IMR-90 (cell line): Measurements from ENCODE around the gene SIRT2. TPM values are rescaled to one million over a fixed set of nuclear protein-coding genes. Genes with fewer than 3 reads are reported as not detected.

ENCODE experiments used
- ATAC-seq: fragments of 200-7000 bp; cut with Tn5 transposase; 2 replicates; pipeline ENCODE4 v1.9.1; 2020; ENCODE audit warnings: low read depth, mild to moderate bottlenecking, moderate library complexity
- BruUV-seq: library from RNA; stranded (reverse); fragments of 400-500 nt; replicated peaks from 2 replicates; lab custom pipeline; 2021; lab: Mats Ljungman, UMichigan
- CTCF ChIA-PET: fragments of 300-600 bp; formaldehyde crosslinking; extraction: SDS; loops from one replicate; lab custom pipeline; 2021; ENCODE audit warnings: antibody characterized with exemption; lab: Yijun Ruan, JAX
- POLR2A ChIA-PET: fragments of 300-600 bp; sonication (Branson Sonifier 250); formaldehyde crosslinking; loops from one replicate; lab custom pipeline; 2022; ENCODE audit warnings: antibody characterized with exemption; ENCODE audit not compliant: unreplicated experiment; lab: Charles Lee
- DNase-seq: peaks from one replicate; pipeline ENCODE4 v3.0.0; 2013
- H2AFZ ChIP-seq: replicated peaks from 2 replicates; pipeline ENCODE3; 2013; ENCODE audit warnings: low read length, mild to moderate bottlenecking; ENCODE audit not compliant: poor library complexity
- H2AK5ac ChIP-seq: 2 replicates; pipeline ENCODE4 v1.6.1; 2013; ENCODE audit warnings: low read depth, low read length, inconsistent platforms
- H2AK9ac ChIP-seq: replicated peaks from 2 replicates; pipeline ENCODE3; 2013; ENCODE audit warnings: mild to moderate bottlenecking, low read depth, low read length, moderate library complexity; ENCODE audit not compliant: poor library complexity
- H2BK120ac ChIP-seq: 2 replicates; pipeline ENCODE4 v1.6.1; 2013; ENCODE audit warnings: low read depth, low read length, inconsistent platforms
- H2BK15ac ChIP-seq: 3 replicates; pipeline ENCODE4 v1.6.1; 2013; ENCODE audit warnings: low read depth, low read length, inconsistent platforms
- H2BK20ac ChIP-seq: 2 replicates; pipeline ENCODE4 v1.6.1; 2013; ENCODE audit warnings: low read depth, mild to moderate bottlenecking, inconsistent platforms, low read length, moderate library complexity
- H2BK5ac ChIP-seq: 2 replicates; pipeline ENCODE4 v1.6.1; 2013; ENCODE audit warnings: mild to moderate bottlenecking, low read depth, low read length, inconsistent platforms; ENCODE audit not compliant: poor library complexity, severe bottlenecking
- H3K14ac ChIP-seq: replicated peaks from 2 replicates; pipeline ENCODE4 v1.6.1; 2013; ENCODE audit warnings: low read depth, low read length, inconsistent platforms
- H3K18ac ChIP-seq: 2 replicates; pipeline ENCODE4 v1.6.1; 2013; ENCODE audit warnings: low read depth, low read length, control low read depth
- H3K23ac ChIP-seq: 2 replicates; pipeline ENCODE4 v1.6.1; 2013; ENCODE audit warnings: low read depth, low read length, inconsistent platforms
- H3K27ac ChIP-seq: 2 replicates; pipeline ENCODE4 v1.5.1; 2013; ENCODE audit warnings: mild to moderate bottlenecking, control low read depth, low read length; ENCODE audit not compliant: insufficient read depth
- H3K27me3 ChIP-seq: 2 replicates; pipeline ENCODE4 v1.6.1; 2013; ENCODE audit warnings: low read length; ENCODE audit not compliant: control insufficient read depth, insufficient read depth
- H3K36me3 ChIP-seq: 2 replicates; pipeline ENCODE4 v1.6.1; 2013; ENCODE audit warnings: low read length, mixed read lengths; ENCODE audit not compliant: control insufficient read depth, insufficient read depth
- H3K4ac ChIP-seq: 2 replicates; pipeline ENCODE4 v1.6.1; 2013; ENCODE audit warnings: low read depth, low read length, inconsistent platforms
- H3K4me1 ChIP-seq: 2 replicates; pipeline ENCODE4 v1.6.1; 2013; ENCODE audit warnings: low read length, mixed read lengths; ENCODE audit not compliant: control insufficient read depth, insufficient read depth
- H3K4me2 ChIP-seq: 2 replicates; pipeline ENCODE4 v1.6.1; 2013; ENCODE audit warnings: low read depth, mild to moderate bottlenecking, control low read depth, low read length, moderate library complexity
- H3K4me3 ChIP-seq: 2 replicates; pipeline ENCODE4 v1.5.1; 2013; ENCODE audit warnings: low read depth, mild to moderate bottlenecking, control low read depth, low read length, moderate library complexity; ENCODE audit not compliant: insufficient read depth
- H3K56ac ChIP-seq: 2 replicates; pipeline ENCODE4 v1.6.1; 2013; ENCODE audit warnings: low read length, inconsistent platforms; ENCODE audit not compliant: insufficient read depth; ENCODE audit errors: extremely low read depth
- H3K79me1 ChIP-seq, 2 experiments: 2 replicates each; pipeline ENCODE4 v1.6.1; 2013; ENCODE audit warnings: low read length in 2 of 2, inconsistent platforms in 1 of 2, low read depth in 1 of 2
- H3K9ac ChIP-seq: 2 replicates; pipeline ENCODE4 v1.6.1; 2013; ENCODE audit warnings: low read depth, low read length, control low read depth
- H3K9me1 ChIP-seq: 2 replicates; pipeline ENCODE4 v1.6.1; 2013; ENCODE audit warnings: low read length, inconsistent platforms; ENCODE audit not compliant: insufficient read depth
- H3K9me3 ChIP-seq: 2 replicates; pipeline ENCODE4 v1.6.1; 2013; ENCODE audit warnings: low read length; ENCODE audit not compliant: control insufficient read depth, insufficient read depth
- H4K20me1 ChIP-seq: 2 replicates; pipeline ENCODE4 v1.6.1; 2013; ENCODE audit warnings: low read length, inconsistent platforms; ENCODE audit not compliant: insufficient read depth
- H4K5ac ChIP-seq: 2 replicates; pipeline ENCODE4 v1.6.1; 2013; ENCODE audit warnings: mild to moderate bottlenecking, low read depth, low read length, control low read depth
- H4K8ac ChIP-seq, 2 experiments: 2 replicates each; pipeline ENCODE4 v1.6.1; 2013; ENCODE audit warnings: low read depth in 2 of 2, low read length in 2 of 2, control low read depth in 1 of 2, inconsistent platforms in 1 of 2
- H4K91ac ChIP-seq: 2 replicates; pipeline ENCODE4 v1.6.1; 2013; ENCODE audit warnings: low read depth, low read length, inconsistent platforms; ENCODE audit not compliant: insufficient read depth
- BHLHE40 ChIP-seq: fragments of 150-350 bp; IDR thresholded peaks from 2 replicates; pipeline ENCODE4 v1.6.1; 2016; ENCODE audit warnings: mild to moderate bottlenecking, low read depth, low read length
- CEBPB ChIP-seq: IDR thresholded peaks from 2 replicates; pipeline ENCODE4 v1.6.1; 2012; ENCODE audit warnings: low read depth, low read length, improper control_type of control experiment
- CHD1 ChIP-seq: IDR thresholded peaks from 2 replicates; pipeline ENCODE4 v1.6.1; 2012; ENCODE audit warnings: low read depth, low read length, improper control_type of control experiment
- CTCF ChIP-seq: conservative IDR thresholded peaks from 2 replicates; pipeline ENCODE4 v1.5.1; 2012; ENCODE audit warnings: mild to moderate bottlenecking, low read depth, low read length, improper control_type of control experiment
- ELK1 ChIP-seq: fragments of 150-350 bp; IDR thresholded peaks from 2 replicates; pipeline ENCODE4 v1.6.1; 2016; ENCODE audit warnings: low read depth, mild to moderate bottlenecking, low read length, moderate library complexity, borderline replicate concordance
- FOS ChIP-seq: fragments of 150-350 bp; IDR thresholded peaks from 2 replicates; pipeline ENCODE4 v1.6.1; 2016; ENCODE audit warnings: low read depth, low read length
- MAZ ChIP-seq: IDR thresholded peaks from 2 replicates; pipeline ENCODE4 v1.6.1; 2012; ENCODE audit warnings: low read depth, mild to moderate bottlenecking, low read length, improper control_type of control experiment, moderate library complexity, borderline replicate concordance
- MXI1 ChIP-seq: IDR thresholded peaks from 2 replicates; pipeline ENCODE4 v1.6.1; 2012; ENCODE audit warnings: low read depth, mild to moderate bottlenecking, low read length, moderate library complexity, borderline replicate concordance
- RFX5 ChIP-seq: IDR thresholded peaks from 2 replicates; pipeline ENCODE4 v1.8.0; 2012; ENCODE audit warnings: low read depth, mild to moderate bottlenecking, low read length, moderate library complexity
- SMC3 ChIP-seq: fragments of 150-350 bp; IDR thresholded peaks from 2 replicates; pipeline ENCODE4 v1.6.1; 2016; ENCODE audit warnings: low read depth, mild to moderate bottlenecking, antibody characterized with exemption, low read length, moderate library complexity
- WGBS, 2 experiments: methylation state at CpG; one replicate each; pipeline versions ENCODE4 v1.1.5 to v1.1.7; 2013; ENCODE audit warnings: missing lambda C conversion rate in 2 of 2; ENCODE audit not compliant: insufficient read length in 1 of 2; ENCODE audit errors: extremely low coverage in 2 of 2; 5-methylcytosine and 5-hydroxymethylcytosine counted together
- dilution Hi-C: fragments of 300-500 bp; cut with HindIII; formaldehyde crosslinking; loops from one replicate; pipeline ENCODE4 v1.14.3; 2018; ENCODE audit warnings: low sequenced_read_pairs; ENCODE audit not compliant: unreplicated experiment
- in situ Hi-C: fragments of 300-500 bp; cut with MboI; formaldehyde crosslinking; loops from 3 replicates; pipeline ENCODE4 v1.14.3; 2019; ENCODE audit warnings: low sequenced_read_pairs, inconsistent platforms, mixed read lengths
- intact Hi-C: fragments of 100-400 bp; cut with micrococcal nuclease; formaldehyde crosslinking; loops from 2 replicates; pipeline ENCODE4 v1.10.0; 2022
- polyA plus RNA-seq, 3 experiments: library from polyadenylated mRNA; depleted of rRNA; stranded (reverse); fragments of >200 nt; gene quantifications; 2 replicates each; pipeline ENCODE4 v1.2.3, GENCODE V29; 2012; ENCODE audit warnings: low replicate concordance in 1 of 3
- total RNA-seq: library from RNA; depleted of rRNA; stranded (reverse); fragments of >200 nt; gene quantifications from 2 replicates; pipeline ENCODE4 v1.2.3, GENCODE V29; 2012

Gene SIRT2
- total and polyA plus RNA-seq, 2 of the 4 experiments (the other 2 are of a cell fraction): 43.0 to 50.0 TPM

- TF ChIP-seq CEBPB: no peak
- TF ChIP-seq CHD1: no peak
Measured at GRCh38 chr19:38898788-38899446, 501 bp downstream of the SIRT2 start (continued).

GRCh38 chr19:38894968-38895367, 4.5 kb downstream of the SIRT2 start:
- Histone ChIP-seq H2BK20ac (no peak overlapping the region), H2AFZ (no peak overlapping the region), H4K8ac (no peak overlapping the region), H3K36me3 (peaks cover 5% of the 10 kb centered on the region; the same call in 1 of the 2 replicates), H4K20me1 (peaks cover 4% of the 10 kb centered on the region; the same call in 1 of the 2 replicates), H2AK5ac (no peak overlapping the region), H3K27ac (no peak overlapping the region), H3K9me3 (no peaks in the 10 kb centered on the region), H2BK120ac (no peak overlapping the region), H2BK15ac (no peak overlapping the region), H3K79me1 (peaks cover 16 to 23% of the 10 kb centered on the region in 2 experiments; a peak in 3 of 4 replicates), H3K9ac (no peak overlapping the region), H3K4ac (no peak overlapping the region), H3K56ac (no peak overlapping the region), H4K5ac (no peak overlapping the region), H3K4me3 (no peak overlapping the region), H3K4me1 (peaks cover 3% of the 10 kb centered on the region; the same call in 1 of the 2 replicates), H3K27me3 (no peaks in the 10 kb centered on the region), H3K4me2 (no peak overlapping the region), H4K91ac (no peak overlapping the region), H2BK5ac (no peak overlapping the region), H3K14ac (no peak overlapping the region), H3K9me1 (peaks cover 2% of the 10 kb centered on the region; the same call in 1 of the 2 replicates), H3K23ac (no peak overlapping the region), H3K18ac (no peak overlapping the region), H2AK9ac (no peak overlapping the region)
- POLR2A ChIA-PET: no interaction called here
- in situ Hi-C loops: no loop called here
- no peak for DNase-seq
- WGBS, 2 experiments: 75% methylated on average over 7 of the region's 9 CpGs; no CpG with 5 or more reads in 1 of the 2 experiments
- CTCF ChIA-PET: no interaction called here
- ATAC-seq: no peak
- intact Hi-C loops: no loop called here
- TF ChIP-seq BHLHE40 (no peak), SMC3 (no peak), CTCF (no peak), MXI1 (no peak), ELK1 (no peak), FOS (no peak), RFX5 (no peak), MAZ (no peak)
- no TSS peak for BruUV-seq
- dilution Hi-C loops: no loop called here
